Measurements from ENCODE around the gene CDC14A. TPM values are rescaled to one million over a fixed set of nuclear protein-coding genes. Genes with fewer than 3 reads are reported as not detected.

CDC14A gene
- total and polyA plus RNA-seq, 10 donors, result 3.8 to 58.5 (median 27.3) TPM

GRCh38 chr1:100361511-100362089 is 9.3 kb downstream of the CDC14A start:
- Histone ChIP-seq H3K4me1 (peaks cover 16 to 78% (median 51%) of the 10 kb centered on the region in 6 donors), H3K36me3 (peaks cover 0 to 25% (median 0%) of the 10 kb centered on the region in 6 donors), H3K9me3 (no peaks in the 10 kb centered on the region), H3K27me3 (replicated peaks in 1 of 7) (no peaks in the 10 kb centered on the region), H3K27ac (peak overlapping the region in 1 of 8 donors; percentile 7), H3K4me3 (no peak overlapping the region)
- no peak for TF ChIP-seq CTCF (IDR thresholded peaks at IDR 0.05 in 8 of 11, conservative IDR thresholded peaks at IDR 0.05 in 3 of 11)
- TF ChIP-seq POLR2A (IDR thresholded peaks at IDR 0.05), result no peak
- TF ChIP-seq POLR2AphosphoS5 (IDR thresholded peaks at IDR 0.05), result no peak
- intact Hi-C loops (cut with DNase I; ENCODE audit: low total_unique reads), result no loop called here
- DNase-seq, result no peak
- 92 to 97% (median 94%) methylated on average over 5 of the region's 5 CpGs for WGBS, 5 donors

- 89 to 97% (median 96%) methylated on average over 16 of the region's 16 CpGs for WGBS, 5 donors
- H3K9me3 ChIP-seq, result no peaks in the 10 kb centered on the region
- intact Hi-C loops (cut with DNase I; ENCODE audit: low total_unique reads), result no loop called here
These were observed 10.6 kb downstream of the CDC14A start for GRCh38 chr1:100362821-100363466.

GRCh38 chr1:100363831-100364230 is 11.5 kb downstream of the CDC14A start:
- H3K36me3 ChIP-seq, result peaks cover 0 to 32% (median 0%) of the 10 kb centered on the region in 6 donors
- no peak for TF ChIP-seq POLR2A (IDR thresholded peaks at IDR 0.05)
- TF ChIP-seq POLR2AphosphoS5 (IDR thresholded peaks at IDR 0.05), result no peak
- TF ChIP-seq CTCF (IDR thresholded peaks at IDR 0.05 in 8 of 11, conservative IDR thresholded peaks at IDR 0.05 in 3 of 11), result no peak
- no peaks in the 10 kb centered on the region for H3K27me3 ChIP-seq (replicated peaks in 1 of 7)
- no peak overlapping the region for H3K4me3 ChIP-seq
- 84 to 99% (median 96%) methylated on average over 4 of the region's 4 CpGs for WGBS, 5 donors
- H3K9me3 ChIP-seq, result no peaks in the 10 kb centered on the region
- H3K4me1 ChIP-seq, result peaks cover 9 to 55% (median 33%) of the 10 kb centered on the region in 6 donors
- intact Hi-C loops (cut with DNase I; ENCODE audit: low total_unique reads), result no loop called here
- no peak overlapping the region for H3K27ac ChIP-seq
- DNase-seq, result no peak

More at GRCh38 chr1:100362821-100363466, 10.6 kb downstream of the CDC14A start:
- TF ChIP-seq POLR2A (IDR thresholded peaks at IDR 0.05), result no peak
- no peak for TF ChIP-seq CTCF (IDR thresholded peaks at IDR 0.05 in 8 of 11, conservative IDR thresholded peaks at IDR 0.05 in 3 of 11)
- no peak for TF ChIP-seq POLR2AphosphoS5 (IDR thresholded peaks at IDR 0.05)
- Histone ChIP-seq H3K4me1 (peaks cover 12 to 64% (median 42%) of the 10 kb centered on the region in 6 donors), H3K27me3 (replicated peaks in 1 of 7) (no peaks in the 10 kb centered on the region), H3K36me3 (peaks cover 0 to 32% (median 0%) of the 10 kb centered on the region in 6 donors), H3K27ac (no peak overlapping the region), H3K4me3 (no peak overlapping the region)
- no peak for DNase-seq

GRCh38 chr1:100364697-100365096 is 12.4 kb downstream of the CDC14A start:
- DNase-seq, result no peak
- intact Hi-C loops (cut with DNase I; ENCODE audit: low total_unique reads), result no loop called here
- Histone ChIP-seq H3K36me3 (peaks cover 0 to 32% (median 0%) of the 10 kb centered on the region in 6 donors), H3K27me3 (replicated peaks in 1 of 7) (no peaks in the 10 kb centered on the region), H3K9me3 (no peaks in the 10 kb centered on the region), H3K27ac (no peak overlapping the region), H3K4me1 (peaks cover under 1 to 47% (median 24%) of the 10 kb centered on the region in 6 donors), H3K4me3 (no peak overlapping the region)
- 49 to 67% (median 52%) methylated on average over 3 of the region's 3 CpGs for WGBS, 5 donors
- no peak for TF ChIP-seq CTCF (IDR thresholded peaks at IDR 0.05 in 8 of 11, conservative IDR thresholded peaks at IDR 0.05 in 3 of 11)
- no peak for TF ChIP-seq POLR2A (IDR thresholded peaks at IDR 0.05)
- no peak for TF ChIP-seq POLR2AphosphoS5 (IDR thresholded peaks at IDR 0.05)
